ENCODE measurements around the gene DUSP28.

Gene DUSP28

GRCh38 chr2:240588669-240589068, 28.5 kb downstream of the DUSP28 start:
- no peak for TF ChIP-seq CTCF (IDR thresholded peaks at IDR 0.05; ENCODE audit: low read depth, low read length, missing control alignments)
- no peak for DNase-seq (ENCODE audit: low read depth)

GRCh38 chr2:240589375-240589774, 29.2 kb downstream of the DUSP28 start:
- DNase-seq (ENCODE audit: low read depth) = no peak
- TF ChIP-seq CTCF (IDR thresholded peaks at IDR 0.05; ENCODE audit: low read depth, low read length, missing control alignments) = no peak
- H3K4me3 ChIP-seq (ENCODE audit: low read depth, low read length) = no peak overlapping the region
- in situ Hi-C loops (cut with HindIII; ENCODE audit: low sequenced_read_pairs) = no loop called here

More at GRCh38 chr2:240588669-240589068, 28.5 kb downstream of the DUSP28 start:
- H3K4me3 ChIP-seq (ENCODE audit: low read depth, low read length) = no peak overlapping the region
- in situ Hi-C loops (cut with HindIII; ENCODE audit: low sequenced_read_pairs) = no loop called here

GRCh38 chr2:240589850-240590525, 29.8 kb downstream of the DUSP28 start:
- DNase-seq (ENCODE audit: low read depth) = no peak
- in situ Hi-C loops (cut with HindIII; ENCODE audit: low sequenced_read_pairs) = no loop called here
- H3K4me3 ChIP-seq (ENCODE audit: low read depth, low read length) = no peak overlapping the region
- no peak for TF ChIP-seq CTCF (IDR thresholded peaks at IDR 0.05; ENCODE audit: low read depth, low read length, missing control alignments)

GRCh38 chr2:240590681-240591111, 30.5 kb downstream of the DUSP28 start:
- in situ Hi-C loops (cut with HindIII; ENCODE audit: low sequenced_read_pairs) = no loop called here

GRCh38 chr2:240591226-240591625, 31.1 kb downstream of the DUSP28 start:
- no peak for TF ChIP-seq CTCF (IDR thresholded peaks at IDR 0.05; ENCODE audit: low read depth, low read length, missing control alignments)

More at GRCh38 chr2:240590681-240591111, 30.5 kb downstream of the DUSP28 start:
- TF ChIP-seq CTCF (IDR thresholded peaks at IDR 0.05; ENCODE audit: low read depth, low read length, missing control alignments) = no peak
- H3K4me3 ChIP-seq (ENCODE audit: low read depth, low read length) = no peak overlapping the region
- no peak for DNase-seq (ENCODE audit: low read depth)

GRCh38 chr2:240591784-240592183, 31.6 kb downstream of the DUSP28 start:
- in situ Hi-C loops (cut with HindIII; ENCODE audit: low sequenced_read_pairs) = no loop called here
- no peak for DNase-seq (ENCODE audit: low read depth)
- H3K4me3 ChIP-seq (ENCODE audit: low read depth, low read length) = no peak overlapping the region
- no peak for TF ChIP-seq CTCF (IDR thresholded peaks at IDR 0.05; ENCODE audit: low read depth, low read length, missing control alignments)

More at GRCh38 chr2:240591226-240591625, 31.1 kb downstream of the DUSP28 start:
- in situ Hi-C loops (cut with HindIII; ENCODE audit: low sequenced_read_pairs) = no loop called here
- DNase-seq (ENCODE audit: low read depth) = no peak
- no peak overlapping the region for H3K4me3 ChIP-seq (ENCODE audit: low read depth, low read length)
